Islet of Langerhans (tissue), 1 donor: ENCODE data around the gene DOCK9.

ENCODE experiments used
- FAIRE-seq: peaks from one replicate; lab custom pipeline; 2011; peaks lifted over from hg19 to GRCh38; lab: Jason Lieb, UNC

DOCK9 gene

DNA sequence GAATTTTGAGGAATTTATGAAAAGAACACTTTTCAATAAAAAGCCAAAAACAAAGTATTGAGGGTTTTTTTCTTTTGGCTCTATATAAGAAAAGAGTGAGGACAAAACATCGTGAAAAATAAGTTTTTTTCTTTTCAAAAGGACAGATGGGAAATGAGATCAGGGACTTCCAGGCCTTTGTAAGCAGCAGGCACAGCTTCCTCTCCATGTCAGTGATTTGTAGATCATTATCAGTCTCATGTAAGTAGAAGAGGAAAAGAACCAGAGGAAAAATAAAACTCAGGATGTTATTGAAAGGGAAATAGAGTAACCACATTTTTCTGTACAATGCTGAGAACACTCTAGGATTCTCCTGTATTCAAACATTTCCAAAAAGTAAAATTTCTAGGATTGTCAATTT is 29.9 kb downstream of the DOCK9 start:
- FAIRE-seq: no peak

DNA sequence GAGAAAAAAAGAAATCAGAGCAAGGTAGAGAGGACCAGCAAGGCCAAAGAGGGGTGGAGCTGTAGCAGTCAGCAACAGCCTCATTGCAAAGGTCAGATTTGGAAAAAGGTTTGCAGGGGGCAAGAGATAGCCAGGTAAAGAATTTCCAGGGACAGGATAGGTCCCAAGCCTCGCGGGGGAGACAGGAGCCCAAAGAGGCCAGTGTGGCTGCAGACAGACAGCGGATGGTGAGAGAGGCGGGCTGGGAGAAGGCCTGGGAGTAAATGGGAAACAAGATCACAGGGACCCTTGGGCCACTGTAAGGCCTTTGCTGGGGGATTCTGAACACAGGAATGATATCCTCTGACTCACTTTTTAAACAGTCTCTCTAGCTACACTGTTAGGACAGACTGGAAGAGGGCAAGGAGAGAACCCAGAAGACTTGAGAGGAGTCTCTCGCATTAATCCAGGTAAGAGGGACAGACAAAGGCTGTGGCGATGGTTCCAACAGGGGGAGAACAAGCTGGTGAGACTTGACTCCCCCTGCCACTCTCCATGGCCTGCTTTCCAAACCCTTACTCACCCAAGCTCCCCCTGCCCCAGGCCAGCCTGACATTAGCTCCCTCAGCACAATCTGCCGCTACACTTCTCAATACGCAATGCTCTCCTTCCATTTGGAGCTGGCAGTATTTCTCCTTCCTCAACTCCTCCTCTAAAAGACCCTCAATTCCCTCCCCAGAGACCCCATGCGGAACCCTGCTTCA is 31.8 kb downstream of the DOCK9 start:
- no peak for FAIRE-seq

- no peak for FAIRE-seq
These were observed 33.5 kb downstream of the DOCK9 start for GRCh38 chr13:98944336-98944735.

DNA sequence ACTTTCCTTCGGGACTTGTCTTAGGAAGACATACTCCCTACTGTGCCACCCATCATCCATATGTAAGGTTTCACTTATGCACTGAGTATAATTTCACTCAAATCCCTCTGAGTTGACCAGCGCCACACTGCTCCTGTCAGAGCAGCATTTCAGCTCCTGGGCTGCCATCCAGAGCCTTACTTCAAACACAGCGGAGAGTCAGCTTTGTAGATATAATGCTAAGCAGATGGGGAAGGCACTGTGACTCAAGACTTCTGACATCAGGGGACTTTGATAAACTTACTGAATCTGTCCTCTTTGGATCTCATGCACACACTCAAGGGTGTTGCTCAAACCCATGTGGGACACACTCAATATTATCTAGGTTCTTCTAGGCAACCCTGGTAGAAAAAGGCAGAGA is 34.9 kb downstream of the DOCK9 start:
- no peak for FAIRE-seq

- no peak for FAIRE-seq
These were observed 35.4 kb downstream of the DOCK9 start for GRCh38 chr13:98942485-98942884.

DNA sequence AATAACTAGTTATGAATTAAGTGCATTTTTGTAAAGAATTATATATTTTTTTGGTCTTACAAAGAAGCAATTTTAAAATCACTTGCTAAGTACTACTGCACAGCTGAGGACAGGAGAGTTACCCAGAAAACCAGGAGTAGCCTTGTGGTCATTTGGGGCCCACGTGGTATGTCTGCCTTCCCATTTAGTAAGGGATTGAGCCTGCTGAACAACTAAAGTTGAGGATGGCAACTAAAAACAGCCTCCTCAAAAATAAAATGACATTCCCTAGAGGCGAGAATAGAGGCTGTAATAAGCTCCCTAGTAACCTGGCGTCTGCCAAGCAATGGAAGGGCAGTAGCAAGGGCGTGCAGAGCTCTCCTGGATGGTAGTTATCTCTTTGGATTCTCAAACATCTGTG is 36.3 kb downstream of the DOCK9 start:
- FAIRE-seq: no peak

- no peak for FAIRE-seq
These were observed 36.7 kb downstream of the DOCK9 start for GRCh38 chr13:98941126-98941525.

DNA sequence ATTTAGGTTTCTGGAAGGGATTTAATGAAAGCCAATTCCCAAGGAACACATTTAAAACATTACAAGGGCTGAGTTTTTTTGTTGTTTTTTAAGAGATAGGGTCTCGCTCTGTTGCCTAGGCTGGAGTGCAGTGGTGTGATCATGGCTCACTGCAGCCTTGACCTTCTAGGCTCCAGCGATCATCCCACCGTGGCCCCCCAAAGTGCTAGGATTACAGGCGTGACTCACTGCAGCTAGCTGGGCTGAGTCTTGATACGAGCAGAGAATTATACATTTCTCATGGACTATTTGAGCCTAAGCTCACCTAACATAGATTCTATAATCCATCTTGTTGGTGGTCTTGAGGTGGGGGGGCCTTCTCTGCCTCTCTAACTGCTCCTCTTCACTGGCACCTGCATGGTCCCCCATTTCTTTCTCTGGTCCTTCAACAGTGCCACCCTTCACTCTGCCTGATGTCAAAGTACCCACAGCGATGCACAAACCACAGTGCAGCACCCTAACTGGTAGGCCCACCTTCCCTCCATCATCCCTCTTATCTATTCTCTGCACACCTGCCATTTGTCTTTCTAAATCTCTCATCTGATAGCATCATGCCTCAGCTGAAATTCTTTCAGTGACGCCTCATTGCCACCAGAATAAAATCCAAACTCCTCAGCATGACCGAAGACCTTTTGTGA is 37.4 kb downstream of the DOCK9 start:
- FAIRE-seq: no peak

GRCh38 chr13:98939660-98940191 is 38.1 kb downstream of the DOCK9 start:
- no peak for FAIRE-seq

DNA sequence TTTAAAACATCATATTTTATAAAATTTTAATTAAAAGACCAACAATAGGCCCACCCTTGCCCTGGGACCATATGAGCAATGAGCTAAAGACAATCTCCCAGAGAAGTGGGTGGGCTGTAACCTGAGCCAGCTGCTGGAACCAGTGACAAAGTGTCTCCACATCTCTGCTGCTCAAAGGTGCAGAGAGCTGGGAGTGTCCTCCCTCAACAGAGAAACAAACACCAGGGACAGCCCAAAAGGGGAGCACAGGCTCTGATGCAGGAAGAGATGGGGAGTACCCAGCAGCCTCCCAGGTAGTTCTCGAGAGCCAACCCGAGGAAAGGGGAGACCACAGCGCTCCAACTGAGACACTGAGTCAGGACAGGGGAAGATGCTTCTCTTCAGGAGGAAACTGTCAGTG is 39.1 kb downstream of the DOCK9 start:
- no peak for FAIRE-seq

DNA sequence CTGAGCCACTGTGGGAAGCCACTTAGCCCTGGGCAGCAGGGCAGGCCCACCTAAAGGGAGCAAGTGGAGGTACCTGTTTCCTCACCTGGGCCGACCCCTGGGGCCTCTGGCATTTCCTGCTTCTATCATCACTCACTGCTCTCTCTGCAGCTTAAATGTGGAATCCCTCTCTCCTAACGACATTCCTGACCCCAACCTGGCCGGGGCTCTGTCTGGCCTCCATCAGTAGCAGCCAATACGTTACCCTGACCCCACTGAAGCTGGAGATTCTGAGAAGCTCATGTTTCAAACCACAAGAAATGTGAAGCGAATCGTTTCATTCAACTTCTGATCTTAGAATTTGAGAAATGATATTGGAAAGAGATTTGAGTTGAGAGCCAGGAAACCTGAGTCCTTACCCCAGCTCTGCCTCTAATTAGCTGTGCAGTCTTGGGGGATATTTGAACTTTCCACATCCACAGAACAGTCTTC is 39.9 kb downstream of the DOCK9 start:
- FAIRE-seq: no peak

DNA sequence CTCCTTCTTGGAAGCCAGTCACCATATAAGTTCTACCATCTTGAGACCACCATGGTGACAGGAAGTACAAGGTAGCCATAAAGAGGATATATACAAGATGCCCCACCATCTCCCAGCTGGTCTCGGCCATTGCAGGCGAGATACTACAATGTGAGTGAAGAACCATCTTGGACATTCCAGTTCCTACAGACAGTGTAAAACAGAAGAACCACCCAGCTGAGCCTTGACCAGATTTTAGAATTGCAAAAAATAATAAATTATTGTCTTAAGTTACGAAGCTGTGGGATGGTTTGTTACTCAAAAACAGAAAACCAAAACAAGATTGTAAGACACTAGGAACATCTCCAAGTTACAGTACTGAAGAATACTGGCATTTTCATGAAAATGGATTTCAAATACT is 43.6 kb downstream of the DOCK9 start:
- FAIRE-seq: no peak

DNA sequence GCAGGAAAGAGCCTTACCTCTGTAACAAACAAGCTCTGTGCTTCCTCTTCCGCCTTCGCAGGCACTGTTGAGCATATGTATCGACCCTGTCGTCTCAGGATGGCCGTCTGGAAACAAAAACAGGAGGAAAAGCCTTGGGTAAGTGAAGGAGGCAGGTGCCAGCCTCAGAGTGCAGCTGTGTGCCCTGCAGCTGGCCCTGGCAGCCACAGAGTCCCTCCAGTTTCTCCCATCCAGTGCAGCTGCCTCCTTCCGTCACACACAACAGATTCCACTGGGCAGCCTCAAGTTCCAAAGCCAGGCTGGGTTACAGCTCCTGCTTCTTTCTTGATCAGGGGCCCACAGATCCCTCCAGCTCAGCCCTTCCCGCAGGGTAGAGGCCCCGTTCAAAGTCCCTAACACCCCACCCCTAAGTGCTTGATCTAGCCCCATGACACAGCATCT is 47.7 kb downstream of the DOCK9 start:
- FAIRE-seq: no peak

GRCh38 chr13:98927951-98928927 is 49.6 kb downstream of the DOCK9 start:
- FAIRE-seq: no peak

GRCh38 chr13:98925949-98926348 is 51.9 kb downstream of the DOCK9 start:
- FAIRE-seq: no peak

DNA sequence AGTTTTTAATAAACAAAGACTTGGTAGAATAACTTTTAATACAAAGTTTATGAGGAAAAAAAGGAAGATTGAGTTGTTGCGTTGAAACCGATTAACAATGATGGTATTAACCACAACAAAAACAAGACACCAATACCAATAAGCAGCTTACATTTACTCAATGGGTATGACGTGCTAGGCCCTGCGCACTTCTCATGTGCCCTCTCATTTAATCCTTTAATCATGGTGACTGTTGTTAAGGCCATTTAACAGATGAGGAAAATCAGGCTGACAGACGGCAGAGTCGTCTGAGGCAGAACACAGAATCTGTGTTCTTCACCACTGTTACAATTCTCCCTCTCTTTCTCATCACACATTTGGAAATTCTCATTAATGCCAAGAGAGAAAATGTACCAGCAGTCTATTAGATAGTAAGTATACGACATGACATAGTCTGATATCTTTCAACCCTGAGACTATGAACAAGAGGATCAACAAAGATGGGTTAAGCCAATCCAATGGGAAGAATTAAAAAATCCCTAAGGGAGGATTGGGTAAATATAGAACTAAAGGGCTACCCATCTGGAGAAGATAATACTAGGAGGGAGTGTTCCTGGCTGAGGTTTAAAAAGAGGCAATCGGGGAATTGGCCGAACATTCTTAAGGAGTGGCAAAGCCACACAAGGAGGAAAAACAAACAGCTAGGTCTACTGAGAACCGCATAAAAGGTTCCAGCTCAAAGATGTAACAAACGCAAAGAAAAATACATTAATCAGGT is 54.0 kb downstream of the DOCK9 start:
- FAIRE-seq: no peak

DNA sequence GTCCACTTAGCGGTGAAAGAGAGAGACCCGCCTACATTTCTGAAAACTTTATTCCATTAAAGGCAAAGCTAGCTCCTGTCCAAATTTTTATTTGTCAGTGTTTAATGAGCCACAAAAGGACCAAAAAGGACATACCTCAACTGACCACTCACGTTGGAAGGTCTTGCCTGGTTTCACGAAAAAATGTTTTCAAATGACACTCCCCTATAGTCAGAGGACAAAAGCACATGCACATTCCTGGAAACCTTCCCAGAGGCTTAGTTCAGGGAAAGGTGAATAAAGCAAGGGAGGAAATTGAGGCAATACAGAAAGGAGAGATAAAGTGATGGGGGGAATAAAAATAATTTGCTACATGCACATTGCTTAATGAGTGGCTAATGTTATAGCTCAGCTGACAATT is 55.6 kb downstream of the DOCK9 start:
- no peak for FAIRE-seq

GRCh38 chr13:98921786-98922185 is 56.1 kb downstream of the DOCK9 start:
- no peak for FAIRE-seq

GRCh38 chr13:98921015-98921580 is 56.8 kb downstream of the DOCK9 start:
- no peak for FAIRE-seq

GRCh38 chr13:98919566-98919965 is 58.3 kb downstream of the DOCK9 start:
- FAIRE-seq: no peak

GRCh38 chr13:98918771-98919170 is 59.1 kb downstream of the DOCK9 start:
- no peak for FAIRE-seq
